Neuronal stem cell (in vitro differentiated cells): ENCODE results near the gene FAM169A.

ENCODE experiments used
- DNase-seq: peaks from one replicate; pipeline ENCODE4 v3.0.0-alpha.2; 2013; ENCODE audit warnings: low spot score
- H2AFZ ChIP-seq: one replicate; pipeline ENCODE4 v1.6.1; 2013; ENCODE audit warnings: mild to moderate bottlenecking, low read length, inconsistent platforms
- H2AK5ac ChIP-seq: 2 replicates; pipeline ENCODE4 v1.6.1; 2013; ENCODE audit warnings: low read depth, mild to moderate bottlenecking, inconsistent platforms, low read length, moderate library complexity, mixed read lengths
- H2BK120ac ChIP-seq: 2 replicates; pipeline ENCODE4 v1.6.1; 2013; ENCODE audit warnings: low read depth, mild to moderate bottlenecking, inconsistent platforms, low read length, moderate library complexity, mixed read lengths
- H2BK12ac ChIP-seq: one replicate; pipeline ENCODE4 v1.6.1; 2013; ENCODE audit warnings: low read length, inconsistent platforms
- H2BK15ac ChIP-seq: 2 replicates; pipeline ENCODE4 v1.6.1; 2013; ENCODE audit warnings: mild to moderate bottlenecking, low read length, inconsistent platforms, mixed read lengths
- H2BK5ac ChIP-seq: one replicate; pipeline ENCODE4 v1.6.1; 2013; ENCODE audit warnings: inconsistent platforms, mild to moderate bottlenecking, low read length, moderate library complexity
- H3K14ac ChIP-seq: one replicate; pipeline ENCODE4 v1.6.1; 2013; ENCODE audit warnings: low read length, inconsistent platforms
- H3K18ac ChIP-seq: 2 replicates; pipeline ENCODE4 v1.6.1; 2013; ENCODE audit warnings: low read length, inconsistent platforms
- H3K23ac ChIP-seq: 2 replicates; pipeline ENCODE4 v1.6.1; 2013; ENCODE audit warnings: low read depth, mild to moderate bottlenecking, mixed read lengths, low read length, inconsistent platforms; ENCODE audit not compliant: poor library complexity
- H3K27ac ChIP-seq: replicated peaks from 3 replicates; pipeline ENCODE4 v1.5.1; 2013; ENCODE audit warnings: low read length, inconsistent platforms
- H3K27me3 ChIP-seq, 3 experiments: 2 replicates each; pipeline ENCODE4 v1.6.1; 2013; ENCODE audit warnings: low read length in 3 of 3, mild to moderate bottlenecking in 2 of 3, inconsistent platforms in 1 of 3, low read depth in 1 of 3, mixed read lengths in 1 of 3, moderate library complexity in 1 of 3; ENCODE audit not compliant: control insufficient read depth in 3 of 3, insufficient read depth in 3 of 3
- H3K36me3 ChIP-seq, 2 donors: replicated peaks in 1 of 2; 2 replicates each; pipeline ENCODE4 v1.6.1; 2013; ENCODE audit warnings: low read length in 2 of 2; ENCODE audit not compliant: control insufficient read depth in 2 of 2, insufficient read depth in 2 of 2
- H3K4ac ChIP-seq: 2 replicates; pipeline ENCODE4 v1.6.1; 2013; ENCODE audit warnings: inconsistent platforms, mild to moderate bottlenecking, low read length, moderate library complexity
- H3K4me1 ChIP-seq, 2 donors: 1 replicate in 1 of 2; 2 replicates in 1 of 2; pipeline ENCODE4 v1.6.1; 2013; ENCODE audit warnings: low read length in 2 of 2, low read depth in 1 of 2; ENCODE audit not compliant: control insufficient read depth in 2 of 2, insufficient read depth in 1 of 2
- H3K4me2 ChIP-seq: one replicate; pipeline ENCODE4 v1.6.1; 2013; ENCODE audit warnings: mild to moderate bottlenecking, low read length, inconsistent platforms; ENCODE audit not compliant: insufficient read depth, poor library complexity, severe bottlenecking
- H3K4me3 ChIP-seq, 2 donors: 2 replicates each; pipeline ENCODE4 v1.5.1; 2013; ENCODE audit warnings: low read length in 2 of 2, mild to moderate bottlenecking in 2 of 2, inconsistent platforms in 1 of 2, moderate library complexity in 1 of 2
- H3K79me1 ChIP-seq: one replicate; pipeline ENCODE4 v1.6.1; 2013; ENCODE audit warnings: low read depth, mild to moderate bottlenecking, inconsistent platforms, low read length, moderate library complexity
- H3K9ac ChIP-seq: one replicate; pipeline ENCODE4 v1.6.1; 2013; ENCODE audit warnings: mild to moderate bottlenecking, low read depth, low read length, inconsistent platforms; ENCODE audit not compliant: poor library complexity
- H3K9me3 ChIP-seq, 2 donors: replicated peaks in 1 of 2; 2 replicates each; pipeline versions ENCODE3 to v1.6.1; 2013; ENCODE audit warnings: low read length in 2 of 2, mild to moderate bottlenecking in 2 of 2, inconsistent platforms in 1 of 2, low read depth in 1 of 2, mixed read lengths in 1 of 2, moderate library complexity in 1 of 2; ENCODE audit not compliant: control insufficient read depth in 2 of 2, insufficient read depth in 1 of 2
- H4K8ac ChIP-seq: one replicate; pipeline ENCODE4 v1.6.1; 2013; ENCODE audit warnings: low read depth, mild to moderate bottlenecking, inconsistent platforms, low read length, moderate library complexity
- H4K91ac ChIP-seq: one replicate; pipeline ENCODE4 v1.6.1; 2013; ENCODE audit warnings: low read length, low read depth, mild to moderate bottlenecking, inconsistent platforms; ENCODE audit not compliant: poor library complexity
- WGBS, 2 donors: extraction: QIAGEN DNeasy Blood & Tissue Kit; methylation state at CpG; one replicate each; pipeline ENCODE4 v1.1.7; 2013; ENCODE audit warnings: missing lambda C conversion rate in 2 of 2, mixed read lengths in 1 of 2; ENCODE audit not compliant: insufficient read length in 2 of 2, insufficient replicate concordance in 1 of 2; ENCODE audit errors: extremely low coverage in 2 of 2; 5-methylcytosine and 5-hydroxymethylcytosine counted together

FAM169A gene

GRCh38 chr5:74822288-74822687 is 43.9 kb downstream of the FAM169A start:
- H3K4me3 ChIP-seq, result no peak overlapping the region
- H2AFZ ChIP-seq, result no peak overlapping the region
- no peak overlapping the region for H3K4ac ChIP-seq
- no peak overlapping the region for H3K23ac ChIP-seq
- no peak overlapping the region for H4K91ac ChIP-seq
- H2AK5ac ChIP-seq, result no peak overlapping the region
- no peak overlapping the region for H3K18ac ChIP-seq
- DNase-seq, result no peak
- H3K9me3 ChIP-seq, result no peaks in the 10 kb centered on the region
- no peaks in the 10 kb centered on the region for H3K27me3 ChIP-seq
- H2BK120ac ChIP-seq, result no peak overlapping the region
- no peaks in the 10 kb centered on the region for H3K79me1 ChIP-seq
- WGBS, 2 donors, result no CpG with 5 or more reads among the region's 1 CpG
- no peak overlapping the region for H2BK5ac ChIP-seq
- H2BK12ac ChIP-seq, result no peak overlapping the region
- no peak overlapping the region for H3K27ac ChIP-seq
- H3K4me1 ChIP-seq, result peaks cover 0 to 3% of the 10 kb centered on the region in 2 donors
- peaks cover 0 to 15% of the 10 kb centered on the region in 2 donors for H3K36me3 ChIP-seq
- H3K4me2 ChIP-seq, result no peak overlapping the region
- H3K14ac ChIP-seq, result no peak overlapping the region
- H2BK15ac ChIP-seq, result no peak overlapping the region
- H3K9ac ChIP-seq, result no peak overlapping the region
- no peak overlapping the region for H4K8ac ChIP-seq

- no peak for DNase-seq
- H4K91ac ChIP-seq, result no peak overlapping the region
- H3K4me2 ChIP-seq, result no peak overlapping the region
- H2BK15ac ChIP-seq, result no peak overlapping the region
- H3K9me3 ChIP-seq, result no peaks in the 10 kb centered on the region
- H3K4ac ChIP-seq, result no peak overlapping the region
- no peak overlapping the region for H3K27ac ChIP-seq
- H3K79me1 ChIP-seq, result no peaks in the 10 kb centered on the region
- no peak overlapping the region for H2AK5ac ChIP-seq
- no peak overlapping the region for H3K9ac ChIP-seq
- no peak overlapping the region for H4K8ac ChIP-seq
- H3K23ac ChIP-seq, result no peak overlapping the region
- H3K4me1 ChIP-seq, result peaks cover 0 to 18% of the 10 kb centered on the region in 2 donors
- WGBS, 2 donors, result no CpG with 5 or more reads among the region's 1 CpG
- no peak overlapping the region for H2BK5ac ChIP-seq
- no peak overlapping the region for H3K4me3 ChIP-seq
- H2BK120ac ChIP-seq, result no peak overlapping the region
- H2AFZ ChIP-seq, result no peak overlapping the region
- no peaks in the 10 kb centered on the region for H3K27me3 ChIP-seq
- peaks cover 0 to 18% of the 10 kb centered on the region in 2 donors for H3K36me3 ChIP-seq
- no peak overlapping the region for H3K14ac ChIP-seq
- H2BK12ac ChIP-seq, result no peak overlapping the region
- H3K18ac ChIP-seq, result no peak overlapping the region
These were observed 49.3 kb downstream of the FAM169A start for GRCh38 chr5:74816875-74817274.

GRCh38 chr5:74810915-74811314 is 55.3 kb downstream of the FAM169A start:
- DNase-seq, result no peak
- Histone ChIP-seq H3K4me3 (no peak overlapping the region), H2BK12ac (no peak overlapping the region)

GRCh38 chr5:74801941-74802340 is 64.2 kb downstream of the FAM169A start:
- no peak overlapping the region for H2BK12ac ChIP-seq
- no peak overlapping the region for H4K8ac ChIP-seq
- no peak overlapping the region for H3K4me2 ChIP-seq
- H4K91ac ChIP-seq, result no peak overlapping the region
- H3K23ac ChIP-seq, result no peak overlapping the region
- WGBS, 2 donors, result 100% methylated on average over 1 of the region's 1 CpG; no CpG with 5 or more reads in 1 of the 2 donors
- H3K9ac ChIP-seq, result no peak overlapping the region
- H3K4me1 ChIP-seq, result no peaks in the 10 kb centered on the region
- H3K14ac ChIP-seq, result no peak overlapping the region
- H3K79me1 ChIP-seq, result no peaks in the 10 kb centered on the region
- peaks cover 4 to 51% of the 10 kb centered on the region in 2 donors for H3K36me3 ChIP-seq
- H3K4me3 ChIP-seq, result no peak overlapping the region
- no peak overlapping the region for H3K27ac ChIP-seq
- no peak overlapping the region for H2BK15ac ChIP-seq
- H2AFZ ChIP-seq, result no peak overlapping the region
- no peak for DNase-seq
- H3K9me3 ChIP-seq, result no peaks in the 10 kb centered on the region
- H3K18ac ChIP-seq, result no peak overlapping the region
- no peak overlapping the region for H2AK5ac ChIP-seq
- H2BK5ac ChIP-seq, result no peak overlapping the region
- no peaks in the 10 kb centered on the region for H3K27me3 ChIP-seq
- H3K4ac ChIP-seq, result no peak overlapping the region
- no peak overlapping the region for H2BK120ac ChIP-seq

More at GRCh38 chr5:74810915-74811314, 55.3 kb downstream of the FAM169A start:
- Histone ChIP-seq H3K9ac (no peak overlapping the region), H4K8ac (no peak overlapping the region), H2AFZ (no peak overlapping the region), H2BK120ac (no peak overlapping the region), H2AK5ac (no peak overlapping the region), H3K27ac (no peak overlapping the region), H3K23ac (no peak overlapping the region), H3K9me3 (no peaks in the 10 kb centered on the region), H3K4ac (no peak overlapping the region), H3K4me2 (no peak overlapping the region), H3K14ac (no peak overlapping the region), H4K91ac (no peak overlapping the region), H3K18ac (no peak overlapping the region), H3K36me3 (peaks cover 0 to 16% of the 10 kb centered on the region in 2 donors), H2BK5ac (no peak overlapping the region), H3K79me1 (no peaks in the 10 kb centered on the region), H3K4me1 (peaks cover 0 to 2% of the 10 kb centered on the region in 2 donors), H3K27me3 (no peaks in the 10 kb centered on the region), H2BK15ac (no peak overlapping the region)
- no CpG with 5 or more reads among the region's 4 CpGs for WGBS, 2 donors
